Measurements from ENCODE around the gene TIRAP.
"Not testable (repeated sequence)": the region's sequence is repeated elsewhere in the genome, so short reads cannot be mapped to it uniquely, and the experiment has no call there.

The TIRAP gene

GRCh38 chr11:126282736-126283591, at the start of gene TIRAP:
TSS of gene TIRAP (plus strand) at chr11:126283093. CDS start at chr11:126290895, 7,802 bp downstream.
- H3K4me3 Mint-ChIP-seq: peak within 1 kb of the TSS; percentile 93 to 98 (median 94)
- H3K4me1 Mint-ChIP-seq: peaks cover 25% of the 10 kb centered on the region
- no peak for TF ChIP-seq CTCF (IDR thresholded peaks at IDR 0.05; ENCODE audit: unreplicated experiment in 3 of 3)
- H3K27me3 Mint-ChIP-seq (ENCODE audit: low read depth): no peaks in the 10 kb centered on the region
- H3K36me3 Mint-ChIP-seq (ENCODE audit: low read depth): peaks cover 8% of the 10 kb centered on the region
- H3K9me3 Mint-ChIP-seq: no peaks in the 10 kb centered on the region
- peak within 1 kb of the TSS; percentile 95 to 98 (median 98) for H3K27ac Mint-ChIP-seq

- no peak overlapping the region for H3K27ac Mint-ChIP-seq
- no peak for TF ChIP-seq CTCF (IDR thresholded peaks at IDR 0.05; ENCODE audit: unreplicated experiment in 3 of 3)
- peaks cover 26% of the 10 kb centered on the region for H3K36me3 Mint-ChIP-seq (ENCODE audit: low read depth)
- no peak overlapping the region for H3K4me3 Mint-ChIP-seq
- H3K4me1 Mint-ChIP-seq: peaks cover 20% of the 10 kb centered on the region
- H3K9me3 Mint-ChIP-seq: peaks cover 2% of the 10 kb centered on the region
- H3K27me3 Mint-ChIP-seq (ENCODE audit: low read depth): no peaks in the 10 kb centered on the region
Observed at GRCh38 chr11:126233391-126233790, 49.5 kb upstream of the TIRAP start.

GRCh38 chr11:126246636-126247035, 36.3 kb upstream of the TIRAP start:
- no peaks in the 10 kb centered on the region for H3K9me3 Mint-ChIP-seq
- no peaks in the 10 kb centered on the region for H3K27me3 Mint-ChIP-seq (ENCODE audit: low read depth)
- H3K36me3 Mint-ChIP-seq (ENCODE audit: low read depth): peaks cover 49% of the 10 kb centered on the region
- no peaks in the 10 kb centered on the region for H3K4me1 Mint-ChIP-seq
- no peak for TF ChIP-seq CTCF (IDR thresholded peaks at IDR 0.05; ENCODE audit: unreplicated experiment in 3 of 3)
- H3K4me3 Mint-ChIP-seq: no peak overlapping the region
- no peak overlapping the region for H3K27ac Mint-ChIP-seq

- Mint-ChIP-seq H3K4me3 (no peak overlapping the region), H3K9me3 (no peaks in the 10 kb centered on the region), H3K4me1 (no peaks in the 10 kb centered on the region), H3K27me3 (ENCODE audit: low read depth) (no peaks in the 10 kb centered on the region), H3K27ac (no peak overlapping the region), H3K36me3 (ENCODE audit: low read depth) (peaks cover 46% of the 10 kb centered on the region)
- no peak for TF ChIP-seq CTCF (IDR thresholded peaks at IDR 0.05; ENCODE audit: unreplicated experiment in 3 of 3)
Observed at GRCh38 chr11:126253265-126253664, 29.6 kb upstream of the TIRAP start.

GRCh38 chr11:126254819-126255218, 28.1 kb upstream of the TIRAP start:
- TF ChIP-seq CTCF (IDR thresholded peaks at IDR 0.05; ENCODE audit: unreplicated experiment in 3 of 3): no peak

GRCh38 chr11:126255507-126255906, 27.4 kb upstream of the TIRAP start:
- not testable (repeated sequence) for H3K27ac Mint-ChIP-seq, H3K4me1 Mint-ChIP-seq, H3K9me3 Mint-ChIP-seq

More at GRCh38 chr11:126254819-126255218, 28.1 kb upstream of the TIRAP start:
- no peaks in the 10 kb centered on the region for H3K9me3 Mint-ChIP-seq
- H3K4me1 Mint-ChIP-seq: no peaks in the 10 kb centered on the region
- H3K27ac Mint-ChIP-seq: no peak overlapping the region
- H3K4me3 Mint-ChIP-seq: no peak overlapping the region
- H3K36me3 Mint-ChIP-seq (ENCODE audit: low read depth): peaks cover 49% of the 10 kb centered on the region
- no peaks in the 10 kb centered on the region for H3K27me3 Mint-ChIP-seq (ENCODE audit: low read depth)

More at GRCh38 chr11:126255507-126255906, 27.4 kb upstream of the TIRAP start:
- H3K36me3 Mint-ChIP-seq (ENCODE audit: low read depth): peaks cover 48% of the 10 kb centered on the region
- not testable (repeated sequence) for H3K4me3 Mint-ChIP-seq; H3K27me3 Mint-ChIP-seq (ENCODE audit: low read depth)

Measured in nephron (organoid).